SK-N-SH (cell line): ENCODE results near the gene CYP27B1. TPM values are rescaled to one million over a fixed set of nuclear protein-coding genes. Genes with fewer than 3 reads are reported as not detected.

Experiments used
- CTCF ChIA-PET: fragments of 300-600, 350-600 bp; formaldehyde crosslinking; extraction: SDS; loops from one replicate; lab custom pipeline; 2021; lab: Yijun Ruan, JAX
- POLR2A ChIA-PET: fragments of 350-600 bp; sonication (Branson Sonifier 250); formaldehyde crosslinking; extraction: SDS; loops from one replicate; lab custom pipeline; 2020; ENCODE audit warnings: antibody characterized with exemption, inconsistent platforms; lab: Yijun Ruan, JAX
- DNase-seq: peaks from one replicate; pipeline ENCODE4 v3.0.0; 2012
- H2AFZ ChIP-seq: fragments of 200-600 bp; sonication (generic); 2 replicates; pipeline ENCODE4 v1.8.1; 2016; ENCODE audit warnings: antibody characterized with exemption, mild to moderate bottlenecking, low read depth
- H3F3A ChIP-seq: fragments of 200-600 bp; sonication (generic); replicated peaks from 2 replicates; pipeline ENCODE3; 2016; ENCODE audit warnings: antibody characterized with exemption, mild to moderate bottlenecking; ENCODE audit not compliant: insufficient read depth
- H3K27ac ChIP-seq, 2 experiments: fragments of 200-500 bp in 1 of 2; fragments of 200-600 bp in 1 of 2; sonication (Bioruptor generic) in 1 of 2; sonication (generic), shearing (Covaris generic) in 1 of 2; 2 replicates each; pipeline versions ENCODE4 v1.5.1 to v1.6.1; 2014 to 2016; ENCODE audit warnings: low read depth in 2 of 2, inconsistent platforms in 1 of 2, low read length in 1 of 2, mild to moderate bottlenecking in 1 of 2, mixed read lengths in 1 of 2
- H3K27me3 ChIP-seq: fragments of 200-600 bp; sonication (generic), shearing (Covaris generic); 2 replicates; pipeline ENCODE4 v1.6.1; 2016; ENCODE audit warnings: mixed run types; ENCODE audit not compliant: insufficient read depth
- H3K36me3 ChIP-seq, 2 experiments: fragments of 200-500 bp in 1 of 2; fragments of 200-600 bp in 1 of 2; sonication (Bioruptor generic) in 1 of 2; sonication (generic) in 1 of 2; replicated peaks in 1 of 2; 2 replicates each; pipeline versions ENCODE3 to v1.5.1; 2014 to 2016; ENCODE audit warnings: low read length in 1 of 2, mild to moderate bottlenecking in 1 of 2; ENCODE audit not compliant: insufficient read depth in 2 of 2, control insufficient read depth in 1 of 2
- H3K4me1 ChIP-seq, 2 experiments: fragments of 200-500 bp in 1 of 2; fragments of 200-600 bp in 1 of 2; sonication (Bioruptor generic) in 1 of 2; sonication (generic), shearing (Covaris generic) in 1 of 2; 2 replicates each; pipeline versions ENCODE4 v1.5.1 to v1.6.1; 2014 to 2016; ENCODE audit warnings: low read depth in 1 of 2, low read length in 1 of 2, mixed run types in 1 of 2; ENCODE audit not compliant: insufficient read depth in 2 of 2, control insufficient read depth in 1 of 2
- H3K4me2 ChIP-seq: fragments of 200-600 bp; sonication (generic), shearing (Covaris generic); 2 replicates; pipeline ENCODE4 v1.6.1; 2017; ENCODE audit warnings: mixed run types
- H3K4me3 ChIP-seq, 2 experiments: fragments of 200-500 bp in 1 of 2; fragments of 200-600 bp in 1 of 2; sonication (Bioruptor generic) in 1 of 2; sonication (generic), shearing (Covaris generic) in 1 of 2; 2 replicates each; pipeline versions ENCODE4 v1.5.1 to v1.8.1; 2014 to 2016; ENCODE audit warnings: low read depth in 2 of 2, inconsistent platforms in 1 of 2, low read length in 1 of 2, mild to moderate bottlenecking in 1 of 2, mixed read lengths in 1 of 2, moderate library complexity in 1 of 2
- H3K79me2 ChIP-seq: fragments of 200-600 bp; sonication (generic); 2 replicates; pipeline ENCODE4 v1.8.1; 2017; ENCODE audit warnings: mild to moderate bottlenecking; ENCODE audit not compliant: insufficient read depth
- H3K9ac ChIP-seq: fragments of 200-600 bp; sonication (generic); 2 replicates; pipeline ENCODE4 v1.6.1; 2017; ENCODE audit warnings: mixed run types
- H3K9me2 ChIP-seq: fragments of 200-600 bp; sonication (generic); 2 replicates; pipeline ENCODE4 v1.6.1; 2017; ENCODE audit warnings: mixed run types
- H3K9me3 ChIP-seq: fragments of 200-600 bp; sonication (generic); 2 replicates; pipeline ENCODE4 v1.6.1; 2017; ENCODE audit warnings: mixed run types, mild to moderate bottlenecking, moderate library complexity
- H4K20me1 ChIP-seq: fragments of 200-600 bp; sonication (generic); 2 replicates; pipeline ENCODE4 v1.6.1; 2017; ENCODE audit warnings: mild to moderate bottlenecking, mixed run types; ENCODE audit not compliant: insufficient read depth
- CHD2 ChIP-seq: fragments of 150-350 bp; IDR thresholded peaks from 2 replicates; pipeline ENCODE4 v1.6.1; 2018; ENCODE audit warnings: low read length; ENCODE audit not compliant: partially characterized antibody
- EP300 ChIP-seq, 2 experiments: IDR thresholded peaks; 2 replicates each; pipeline versions ENCODE4 v1.4.0 to v1.6.1; 2012; ENCODE audit warnings: borderline replicate concordance in 1 of 2, low read depth in 1 of 2, low read length in 1 of 2
- EZH2phosphoT487 ChIP-seq: fragments of 200-600 bp; sonication (generic); IDR thresholded peaks from 2 replicates; pipeline ENCODE4 v1.6.1; 2017; ENCODE audit warnings: low read depth, mixed run types, mild to moderate bottlenecking, antibody characterized with exemption, moderate library complexity, borderline replicate concordance
- FOXM1 ChIP-seq: IDR thresholded peaks from 2 replicates; pipeline ENCODE4 v1.4.0; 2012; ENCODE audit warnings: low read depth, mild to moderate bottlenecking
- IRF3 ChIP-seq: fragments of 150-350 bp; IDR thresholded peaks from 2 replicates; pipeline ENCODE4 v1.6.1; 2016; ENCODE audit warnings: mild to moderate bottlenecking, low read depth, low read length
- JUND ChIP-seq: IDR thresholded peaks from 2 replicates; pipeline ENCODE4 v1.4.0; 2012
- MAX ChIP-seq: IDR thresholded peaks from 2 replicates; pipeline ENCODE4 v1.4.0; 2012; ENCODE audit warnings: low read depth
- NFIC ChIP-seq: IDR thresholded peaks from 2 replicates; pipeline ENCODE4 v1.4.0; 2012; ENCODE audit warnings: borderline replicate concordance
- PBX3 ChIP-seq: IDR thresholded peaks from 2 replicates; pipeline ENCODE4; 2012
- REST ChIP-seq: IDR thresholded peaks from 2 replicates; pipeline ENCODE4 v1.6.1; 2012; ENCODE audit warnings: mild to moderate bottlenecking, low read depth, low read length, moderate library complexity
- ZBTB33 ChIP-seq: IDR thresholded peaks from 2 replicates; pipeline ENCODE4 v1.4.0; 2012; ENCODE audit warnings: low read depth, borderline replicate concordance
- WGBS: methylation state at CpG from one replicate; pipeline ENCODE4 v1.1.6; 2017; ENCODE audit warnings: low lambda C conversion rate; 5-methylcytosine and 5-hydroxymethylcytosine counted together
- polyA plus RNA-seq, 3 experiments: library from polyadenylated mRNA; depleted of rRNA; stranded (reverse); fragments of >200 nt; gene quantifications; 2 replicates each; pipeline ENCODE4 v1.2.3, GENCODE V29; 2012

Gene CYP27B1
- polyA plus RNA-seq, 1 of the 3 experiments (the other 2 are of a cell fraction): 1.7 TPM

GRCh38 chr12:57718641-57719528 lies 48.0 kb downstream of the CYP27B1 start:
- Histone ChIP-seq H3K9ac (no peak overlapping the region), H3K4me1 (no peaks in the 10 kb centered on the region), H3K27me3 (no peaks in the 10 kb centered on the region), H3F3A (peaks cover 7% of the 10 kb centered on the region), H3K27ac (no peak overlapping the region), H3K79me2 (no peaks in the 10 kb centered on the region), H4K20me1 (no peaks in the 10 kb centered on the region), H3K4me3 (no peak overlapping the region), H3K9me3 (no peaks in the 10 kb centered on the region), H3K9me2 (no peaks in the 10 kb centered on the region), H3K36me3 (peaks cover 12 to 43% of the 10 kb centered on the region in 2 experiments), H3K4me2 (no peak overlapping the region), H2AFZ (no peak overlapping the region)
- WGBS: 99% methylated on average over 15 of the region's 15 CpGs
- TF ChIP-seq EP300 (IDR thresholded peaks at IDR 0.05; ENCODE audit: borderline replicate concordance in 1 of 2, low read depth in 1 of 2, low read length in 1 of 2): no peak
- no peak for TF ChIP-seq PBX3
- no peak for TF ChIP-seq REST
- no peak for TF ChIP-seq ZBTB33
- no peak for TF ChIP-seq IRF3
- TF ChIP-seq EZH2phosphoT487: no peak
- TF ChIP-seq JUND: no peak
- no peak for TF ChIP-seq FOXM1
- TF ChIP-seq CHD2: no peak
- no peak for TF ChIP-seq NFIC
- no peak for TF ChIP-seq MAX
- ChIA-PET POLR2A (no interaction called here), CTCF (interaction anchor here (1.1 to 9.4 kb wide), 5 partner anchors 17 to 136 kb away, joined by 3 to 133 read pairs (median 5); partner anchors contain the start of gene AGAP2)
- DNase-seq: no peak
